HG03432 (cell line): ENCODE results near the gene FANK1.
"Not testable (repeated sequence)": the region's sequence is repeated elsewhere in the genome, so short reads cannot be mapped to it uniquely, and the experiment has no call there.

ENCODE experiments used
- ATAC-seq: cut with Tn5 transposase; IDR thresholded peaks from one replicate; pipeline ENCODE4 v1.9.1; 2021; ENCODE audit warnings: mild to moderate bottlenecking, moderate library complexity; ENCODE audit not compliant: unreplicated experiment

Gene FANK1

DNA sequence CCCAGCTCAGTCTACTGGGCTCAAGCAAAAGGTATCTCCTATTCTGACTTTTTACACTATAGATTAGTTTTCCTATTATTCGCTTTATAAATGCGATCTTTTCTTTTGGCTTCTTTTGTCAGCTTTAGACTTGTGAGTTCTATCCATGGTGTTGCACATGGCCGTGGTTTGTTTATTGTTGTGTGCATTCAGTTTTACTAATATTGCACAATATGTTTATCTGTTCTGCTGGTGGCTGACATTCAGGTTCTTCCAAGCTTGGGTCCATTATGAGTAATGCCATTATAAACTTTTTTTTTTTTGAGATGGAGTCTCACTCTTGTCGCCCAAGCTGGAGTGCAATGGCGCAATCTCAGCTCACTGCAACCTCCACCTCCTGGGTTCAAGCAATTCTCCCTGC is 30.9 kb downstream of the FANK1 start:
- ATAC-seq = not testable (repeated sequence)

DNA sequence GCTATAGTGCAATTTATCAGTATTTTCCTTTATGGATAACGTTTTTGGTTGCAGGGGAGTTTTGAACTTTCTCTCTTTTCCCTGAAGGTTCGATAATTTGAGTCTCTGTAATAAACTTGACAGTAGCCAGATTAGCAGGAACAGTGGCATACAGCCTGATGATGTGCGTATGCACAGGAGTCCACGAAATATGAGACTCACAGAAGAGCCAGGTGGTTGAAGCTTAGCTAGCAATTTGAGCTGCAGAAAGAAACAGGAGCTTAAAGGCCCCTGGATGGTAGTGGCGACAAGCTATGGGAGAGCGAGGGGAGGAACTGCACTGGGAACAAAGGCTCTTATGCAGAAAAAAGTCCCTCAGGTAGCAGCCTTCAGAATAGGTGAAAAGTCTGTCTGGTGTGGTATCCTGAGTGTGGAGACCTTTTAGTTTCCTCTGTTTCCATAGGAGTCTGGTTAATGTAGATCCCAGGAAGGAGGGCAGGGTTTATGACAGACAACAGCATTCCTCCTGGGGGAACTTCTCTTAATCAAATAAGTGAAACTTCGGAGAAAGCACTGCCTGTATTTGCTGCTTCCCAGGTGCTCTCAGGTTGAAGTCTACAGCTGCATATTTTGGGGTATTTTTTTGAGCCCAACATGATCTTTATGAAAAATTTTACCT is 32.7 kb downstream of the FANK1 start:
- no peak for ATAC-seq

DNA sequence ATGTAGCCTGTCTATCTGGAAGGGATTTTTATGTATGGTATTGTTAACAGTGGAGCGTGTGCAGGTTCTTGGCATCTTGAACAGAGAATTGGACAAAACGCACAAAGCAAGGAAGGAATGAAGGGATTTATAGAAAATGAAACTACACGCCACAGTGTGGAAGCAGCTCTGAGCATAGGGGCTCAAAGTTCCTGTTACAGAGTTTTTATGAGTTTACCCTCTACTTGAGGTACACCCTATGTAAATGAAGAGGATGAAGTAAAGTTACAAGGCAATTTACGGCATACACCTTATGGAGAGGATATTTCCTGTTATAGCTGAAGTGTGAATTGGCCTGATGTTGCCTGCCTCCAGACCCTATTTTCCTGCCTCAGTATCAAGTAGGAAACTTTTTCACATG is 33.3 kb downstream of the FANK1 start:
- no peak for ATAC-seq

DNA sequence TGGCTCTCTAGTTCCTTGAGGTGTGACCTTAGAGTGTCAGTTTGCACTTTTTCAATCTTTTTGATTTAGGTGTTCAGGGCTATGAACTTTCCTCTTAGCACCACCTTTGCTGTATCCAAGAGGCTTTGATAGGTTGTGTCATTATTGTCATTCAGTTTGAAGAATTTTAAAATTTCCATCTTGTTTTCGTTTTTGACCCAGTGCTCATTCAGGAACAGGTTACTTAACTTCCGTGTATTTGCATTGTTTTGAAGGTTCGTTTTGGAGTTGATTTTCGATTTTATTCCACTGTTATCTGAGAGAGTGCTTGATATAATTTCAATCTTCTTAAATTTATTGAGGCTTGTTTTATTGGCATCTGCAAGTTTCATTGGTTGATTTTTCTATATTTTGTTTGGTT is 37.3 kb downstream of the FANK1 start:
- no peak for ATAC-seq

DNA sequence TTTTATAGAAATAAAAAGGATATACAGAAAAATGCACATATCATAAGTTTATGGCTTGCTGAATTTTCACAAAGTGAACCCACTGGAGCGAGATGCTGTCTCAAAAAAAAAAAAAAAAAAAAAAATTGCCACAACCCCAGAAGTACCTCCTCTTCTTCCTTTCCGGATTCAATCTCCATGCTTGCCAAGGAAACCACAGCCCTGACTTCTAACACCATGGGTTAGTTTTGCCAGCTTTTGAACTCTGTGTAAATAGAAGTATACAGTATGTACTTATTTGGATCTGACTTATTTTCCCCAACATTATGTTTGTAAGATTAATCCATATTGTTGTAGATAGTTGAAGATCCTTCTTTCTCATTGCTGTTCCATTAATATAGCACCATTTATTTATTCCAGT is 40.0 kb downstream of the FANK1 start:
- no peak for ATAC-seq

DNA sequence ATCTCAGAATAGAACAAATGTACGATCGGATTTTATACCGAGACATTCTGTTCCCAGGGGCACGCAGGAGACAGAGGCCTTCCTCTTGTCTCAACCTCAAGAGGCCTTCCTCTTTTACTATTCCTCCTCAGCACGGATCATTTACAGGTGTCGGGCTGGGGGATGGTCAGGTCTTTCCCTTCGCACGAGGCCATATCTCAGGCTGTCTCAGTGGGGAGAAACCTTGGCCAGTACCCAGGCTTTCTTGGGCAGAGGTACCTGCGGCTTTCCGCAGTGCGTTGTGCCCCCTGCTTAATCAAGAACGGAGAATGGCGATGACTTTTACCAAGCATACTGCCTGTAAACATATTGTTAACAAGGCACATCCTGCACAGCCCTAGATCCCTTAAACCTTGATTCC is 44.2 kb downstream of the FANK1 start:
- ATAC-seq = no peak

DNA sequence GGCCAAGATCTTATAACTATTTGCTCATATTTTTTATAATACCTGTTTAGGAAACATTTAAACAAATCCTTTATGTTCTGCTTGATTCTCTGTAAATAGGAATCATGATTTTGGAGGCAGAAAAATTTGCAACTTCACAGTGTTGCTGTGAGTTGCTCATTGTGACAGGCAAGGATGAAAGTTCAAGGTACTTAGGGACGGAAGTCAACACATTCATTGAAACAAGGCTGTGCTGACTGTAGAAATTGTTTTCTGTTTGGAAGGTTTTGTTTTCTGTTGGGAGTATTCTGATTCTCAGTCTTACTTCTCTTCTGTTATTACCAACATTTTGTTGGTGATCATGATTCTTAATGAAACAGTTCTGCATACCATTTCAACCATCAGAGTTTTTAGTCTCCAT is 54.9 kb downstream of the FANK1 start:
- ATAC-seq = no peak

DNA sequence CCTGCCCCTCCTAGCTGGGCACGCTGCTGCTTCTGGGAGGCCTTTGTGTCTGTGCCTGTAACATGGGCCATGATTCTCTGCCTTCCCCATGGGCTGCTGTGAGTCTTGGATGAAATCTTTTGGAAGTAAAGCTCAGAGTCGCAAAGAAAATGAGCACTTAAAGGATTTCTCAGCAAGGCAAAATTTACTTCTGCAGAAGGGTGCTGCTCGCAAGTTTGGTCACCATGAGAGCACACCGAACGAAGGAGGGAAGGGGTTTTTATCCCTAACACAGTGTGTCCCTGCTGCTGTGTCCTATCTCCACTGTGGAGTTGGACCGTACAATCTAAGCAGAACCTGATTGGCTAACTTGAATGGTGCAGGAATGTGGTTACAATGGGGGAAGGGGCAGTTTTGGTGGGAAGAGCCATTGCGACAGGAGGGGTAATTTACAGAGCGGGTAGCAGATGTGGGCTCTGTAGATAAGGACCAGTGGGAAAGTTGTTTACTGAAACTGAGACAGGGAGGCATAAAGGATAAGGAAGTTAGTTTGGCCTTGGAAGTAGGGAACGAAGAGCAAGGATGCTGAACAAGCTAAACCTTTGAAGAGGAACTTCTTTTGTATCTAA is 57.5 kb downstream of the FANK1 start:
- no peak for ATAC-seq

DNA sequence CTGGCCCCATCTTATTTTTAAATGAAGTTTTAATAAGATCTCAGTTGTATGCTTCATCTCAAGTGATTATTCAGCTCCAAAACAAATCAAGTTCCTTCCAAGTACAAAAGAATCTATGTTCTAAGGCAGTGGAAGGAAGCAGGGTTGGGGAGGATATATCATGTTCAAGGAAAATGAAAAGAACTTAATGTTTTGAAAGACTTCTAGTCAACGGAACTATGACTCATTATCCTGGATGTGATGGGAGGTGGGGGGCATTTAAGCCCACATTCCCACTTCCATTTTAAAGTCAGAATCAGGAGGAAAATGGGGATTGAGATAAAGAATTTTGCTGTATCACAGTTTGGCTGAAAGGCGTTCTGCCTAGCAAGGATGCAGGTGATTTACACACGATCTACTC is 59.4 kb downstream of the FANK1 start:
- ATAC-seq = no peak

DNA sequence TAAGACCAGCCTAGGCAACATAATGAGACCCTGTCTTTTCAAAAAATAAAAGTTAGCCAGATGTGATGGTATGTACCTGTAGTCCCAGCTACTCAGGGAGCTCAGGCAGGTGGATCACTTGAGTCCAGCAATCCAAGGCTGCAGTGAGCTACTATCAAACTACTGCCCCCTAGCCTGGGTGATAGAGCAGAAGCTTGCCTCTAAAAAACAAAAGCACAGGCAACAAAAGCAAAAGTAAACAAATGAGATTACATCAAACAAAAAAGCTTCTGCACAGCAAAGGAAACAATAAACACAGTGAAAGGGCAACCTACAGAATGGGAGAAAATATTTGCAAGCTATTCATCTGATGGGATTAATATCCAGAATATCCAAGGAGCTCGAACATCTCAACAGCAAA is 65.4 kb downstream of the FANK1 start:
- no peak for ATAC-seq

DNA sequence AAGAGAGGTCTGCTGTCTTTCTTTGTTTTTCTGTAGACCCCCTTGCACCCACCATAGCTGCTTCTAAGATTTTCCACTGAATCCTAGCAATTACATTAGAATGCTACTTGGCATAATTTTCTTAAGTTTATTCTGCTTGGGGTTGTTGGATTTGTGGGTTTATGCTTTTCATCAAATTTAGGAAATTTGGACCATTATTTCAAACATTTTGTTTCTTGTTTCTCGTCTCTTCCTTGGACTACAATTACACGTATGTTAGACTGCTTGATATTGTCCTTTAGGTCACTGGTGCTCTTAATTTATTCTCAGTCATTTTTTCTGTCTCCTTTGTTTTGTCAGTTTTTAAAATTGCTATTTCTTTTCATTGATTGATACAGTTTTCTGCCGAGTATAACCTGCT is 65.8 kb downstream of the FANK1 start:
- ATAC-seq = no peak

DNA sequence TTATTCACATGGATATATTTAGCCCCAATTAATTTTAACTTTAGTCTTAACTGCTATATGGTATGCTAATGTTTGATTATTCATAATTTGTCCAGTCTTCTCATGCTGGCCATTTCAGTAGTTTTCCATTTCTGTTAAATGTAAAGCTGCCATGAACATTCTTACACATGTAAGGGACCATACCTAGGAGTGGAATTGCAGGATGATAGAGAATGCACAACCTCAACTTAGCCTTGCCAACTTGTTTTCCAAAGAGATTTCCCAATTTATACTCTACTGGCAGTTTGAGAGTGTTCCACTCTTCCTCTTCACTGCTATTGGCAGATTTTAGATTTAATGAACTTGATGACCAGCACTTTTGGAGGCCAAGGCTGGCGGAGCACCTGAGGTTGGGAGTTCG is 68.2 kb downstream of the FANK1 start:
- ATAC-seq = no peak

DNA sequence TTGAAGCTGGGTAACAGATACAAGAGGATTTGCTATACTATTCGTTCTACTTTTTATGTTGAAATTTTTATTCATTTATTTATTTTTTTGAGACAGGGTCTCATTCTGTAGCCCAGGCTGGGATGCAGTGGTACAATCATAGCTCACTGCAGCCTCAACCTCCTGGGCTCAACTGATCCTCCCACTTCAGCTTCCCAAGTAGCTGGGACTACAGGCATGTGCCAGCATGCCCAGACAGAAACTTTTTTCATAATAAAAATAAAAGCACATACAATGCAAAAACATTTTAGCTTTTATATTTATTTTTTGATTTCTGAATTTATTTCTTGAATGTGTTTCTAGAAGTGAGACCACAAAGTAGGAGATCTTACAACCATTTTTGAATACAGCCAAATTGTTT is 71.2 kb downstream of the FANK1 start:
- no peak for ATAC-seq

DNA sequence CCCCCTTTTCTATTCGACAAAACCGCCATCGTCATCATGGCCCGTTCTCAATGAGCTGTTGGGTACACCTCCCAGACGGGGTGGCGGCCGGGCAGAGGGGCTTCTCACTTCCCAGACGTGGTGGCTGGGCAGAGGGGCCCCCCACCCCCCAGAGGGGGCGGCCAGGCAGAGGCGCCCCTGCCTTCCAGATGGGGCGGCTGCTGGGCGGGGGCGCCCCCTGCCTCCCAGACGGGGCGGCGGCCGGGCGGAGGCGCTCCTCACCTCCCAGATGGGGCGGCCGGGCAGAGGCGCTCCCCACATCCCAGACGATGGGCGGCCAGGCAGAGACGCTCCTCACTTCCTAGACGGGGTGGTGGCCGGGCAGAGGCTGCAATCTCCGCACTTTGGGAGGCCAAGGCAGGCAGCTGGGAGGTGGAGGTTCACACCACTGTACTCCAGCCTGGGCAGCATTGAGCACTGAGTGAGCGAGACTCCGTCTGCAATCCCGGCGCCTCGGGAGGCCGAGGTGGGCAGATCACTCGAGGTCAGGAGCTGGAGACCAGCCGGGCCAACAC is 73.8 kb downstream of the FANK1 start:
- ATAC-seq = not testable (repeated sequence)

DNA sequence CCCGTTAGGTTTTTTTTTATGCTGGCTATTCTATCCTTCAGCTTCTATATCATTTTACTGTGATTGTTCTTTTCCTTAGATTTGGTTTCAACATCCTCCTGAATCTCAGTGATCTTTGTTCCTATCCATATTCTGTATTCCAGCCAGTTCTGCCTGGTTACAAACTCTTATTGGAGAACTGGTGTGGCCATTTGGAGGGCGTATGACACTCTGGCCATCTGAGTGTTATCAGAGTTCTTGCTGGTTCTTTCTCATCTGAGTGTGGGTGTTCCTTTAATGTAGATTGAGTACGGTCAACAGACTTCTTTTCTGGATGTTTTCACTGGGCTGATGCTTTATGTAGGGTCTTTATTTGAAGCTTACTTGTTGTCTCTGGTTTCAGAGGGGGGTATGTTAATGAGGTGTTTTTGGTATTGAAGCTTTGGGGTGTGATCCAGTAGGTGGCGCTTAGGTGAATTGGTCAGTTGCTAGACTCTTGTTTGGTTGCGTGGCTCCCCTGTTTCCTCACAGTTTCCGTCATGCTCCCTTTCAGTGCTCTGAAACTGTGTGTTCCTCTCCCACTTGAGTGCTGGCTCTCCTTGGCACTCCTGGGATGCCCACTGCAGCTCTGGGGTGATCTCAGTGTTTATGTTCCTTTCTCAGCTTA is 80.7 kb downstream of the FANK1 start:
- no peak for ATAC-seq

DNA sequence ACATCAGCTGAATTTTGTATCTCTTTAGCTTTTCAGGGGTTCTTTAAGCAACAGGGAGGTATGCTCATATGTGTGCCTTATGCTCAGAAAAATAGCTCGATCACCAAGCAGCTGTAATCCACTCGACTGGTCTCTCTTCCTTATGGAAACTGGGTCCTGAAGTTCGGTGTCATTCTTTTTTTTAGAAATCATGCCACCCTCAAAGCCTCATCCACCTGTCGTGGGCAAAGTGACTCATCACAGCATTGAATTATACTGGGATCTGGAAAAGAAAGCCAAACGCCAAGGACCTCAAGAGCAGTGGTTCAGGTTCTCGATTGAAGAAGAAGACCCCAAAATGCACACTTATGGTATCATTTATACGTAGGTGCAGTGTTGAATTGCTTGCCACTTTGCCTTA is 83.6 kb downstream of the FANK1 start:
- ATAC-seq = no peak

DNA sequence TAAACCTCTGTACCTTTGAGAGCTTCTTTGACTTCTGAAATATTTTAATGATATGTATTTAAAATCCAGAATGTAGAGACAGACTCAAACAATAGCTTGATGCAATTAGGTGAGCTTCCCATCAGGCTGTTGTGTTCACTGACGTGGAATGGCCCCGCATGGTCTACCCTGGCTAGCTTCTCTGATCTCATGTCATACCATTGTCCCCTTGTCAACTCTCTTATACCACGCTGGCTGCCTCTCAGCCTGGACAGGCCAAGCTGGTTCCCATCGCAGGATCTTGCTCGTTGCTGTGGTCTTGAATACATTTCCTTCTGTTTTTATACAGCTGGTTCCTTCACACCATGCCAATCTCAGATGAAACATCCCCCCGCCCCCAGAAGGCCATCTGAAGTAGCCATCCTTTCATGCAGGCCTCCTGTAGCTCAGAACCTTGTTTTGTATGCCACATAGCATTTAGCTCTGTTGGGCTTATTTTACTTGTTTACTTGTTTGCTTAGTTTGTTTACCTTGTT is 84.2 kb downstream of the FANK1 start:
- ATAC-seq = no peak

DNA sequence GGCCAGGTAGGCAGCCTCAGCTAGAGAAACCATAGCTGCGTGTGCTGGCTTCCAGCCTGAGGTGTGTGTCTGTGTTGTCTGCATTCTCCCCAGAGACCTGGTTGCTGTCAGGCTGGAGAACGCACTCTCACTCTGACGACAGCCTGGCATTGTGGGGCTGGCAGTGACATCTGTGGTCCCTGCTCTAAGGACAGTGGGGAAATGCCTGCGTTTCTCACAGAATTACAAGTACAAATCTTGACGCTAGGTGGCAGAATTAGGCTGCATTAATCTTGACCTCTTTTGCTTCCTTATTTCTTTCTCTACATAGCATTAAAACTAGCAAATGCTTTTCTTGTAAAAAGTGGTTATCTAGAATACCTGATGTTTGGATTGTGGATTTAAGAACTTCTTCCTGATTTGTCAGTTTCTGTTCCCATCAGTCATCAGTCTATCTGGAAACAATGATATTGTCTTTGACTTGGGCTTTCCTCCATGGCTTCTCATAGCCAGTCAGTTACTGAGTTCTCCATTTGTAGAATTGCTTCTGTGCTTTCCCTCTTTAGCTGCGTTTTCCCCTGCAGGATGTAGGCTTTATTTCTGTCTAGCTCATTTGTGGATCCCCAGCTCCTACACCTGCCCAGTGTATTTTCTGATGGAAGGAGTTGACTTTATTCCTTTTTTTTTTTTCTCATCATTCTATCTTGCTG is 86.0 kb downstream of the FANK1 start:
- ATAC-seq = peak; percentile 80

DNA sequence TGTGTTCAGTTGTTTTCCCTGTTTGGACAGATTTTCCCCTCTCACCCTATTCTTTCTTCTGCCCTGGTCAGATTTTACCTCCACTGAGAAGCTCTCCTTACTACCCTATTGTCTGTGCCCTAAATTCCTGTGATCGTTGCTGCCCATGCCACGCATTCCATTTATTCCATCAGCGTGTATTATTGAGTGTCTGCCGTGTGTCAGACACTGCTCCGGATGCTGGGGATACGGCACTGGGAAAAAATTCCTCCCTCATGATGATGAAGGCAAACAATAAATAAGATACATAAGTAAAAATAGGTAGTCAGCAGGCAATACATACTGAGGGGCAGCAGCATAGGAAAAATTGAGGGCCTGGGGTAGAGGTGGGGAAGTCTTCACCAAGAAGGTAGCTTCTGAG is 86.8 kb downstream of the FANK1 start:
- no peak for ATAC-seq

DNA sequence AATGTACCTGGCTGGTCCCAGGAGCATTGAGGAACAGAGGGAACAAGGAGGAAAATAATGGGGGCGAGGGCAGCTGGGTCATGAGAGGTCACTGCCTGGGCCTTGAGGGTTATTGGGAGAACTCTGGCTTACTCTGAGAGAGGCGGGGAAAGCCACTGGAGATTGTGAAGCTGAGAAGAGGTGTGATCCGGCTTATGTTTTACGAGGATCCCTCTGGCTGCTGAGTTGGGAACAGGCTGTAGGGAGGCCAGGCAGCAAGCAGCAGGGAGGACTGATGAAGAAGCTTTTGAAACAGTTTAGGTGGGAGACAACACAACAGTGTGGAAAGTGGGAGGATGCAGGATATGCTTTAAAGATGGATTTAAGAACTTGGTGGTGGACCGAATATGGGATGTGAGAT is 87.3 kb downstream of the FANK1 start:
- ATAC-seq = no peak

DNA sequence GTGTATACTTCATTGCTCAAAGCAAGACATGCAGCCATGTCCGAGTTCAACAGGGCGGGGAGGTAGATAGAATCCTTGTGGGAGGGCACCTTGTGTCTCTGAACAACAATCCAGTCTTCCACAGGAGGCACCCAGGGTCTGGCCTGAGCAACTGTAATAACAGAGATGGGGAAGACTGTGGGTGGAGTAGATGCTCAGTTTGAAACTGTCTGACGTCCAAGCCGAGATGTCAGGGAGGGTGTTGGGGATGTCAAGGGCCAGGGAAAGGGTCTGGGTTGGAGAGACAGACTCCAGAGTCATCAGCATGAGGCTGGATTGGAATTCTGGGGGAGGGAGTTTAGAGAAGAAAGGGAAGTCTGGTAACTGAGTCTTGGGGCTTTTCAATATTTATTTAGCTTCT is 88.0 kb downstream of the FANK1 start:
- ATAC-seq = no peak
